ENCODE measurements around the gene ATP1B4. TPM values are rescaled to one million over a fixed set of nuclear protein-coding genes. Genes with fewer than 3 reads are reported as not detected.

The ATP1B4 gene
- total and polyA plus RNA-seq, 10 of the 15 experiments (the other 5 are each of a cell fraction or from before 2014, with no cell fraction given) = not detected

Other genes with a start within 250 kb of the ATP1B4 start
- gene RHOXF1, start 246.2 kb upstream of the ATP1B4 start, total RNA-seq (2014; rRNA removed) = not detected in 2 replicates
- not detected in 2 replicates for gene RHOXF1, start 246.2 kb upstream of the ATP1B4 start, total RNA-seq (2014; rRNA removed; fragmentation: Illumina TruSeq; extraction: Trizol)
- gene RHOXF1, start 246.2 kb upstream of the ATP1B4 start, total RNA-seq (2021) = not detected in 2 replicates
- gene RHOXF1, start 246.2 kb upstream of the ATP1B4 start, polyA plus RNA-seq (2011; rRNA removed) = 2.3 and 2.5 TPM in 2 replicates
- gene RHOXF1, start 246.2 kb upstream of the ATP1B4 start, polyA plus RNA-seq (2014; fragmentation: Illumina TruSeq; extraction: Trizol) = not detected in 2 replicates
- under 1 TPM in 1 of 2 experiments, not detected in 1; 0.10 TPM for gene RHOXF1, start 246.2 kb upstream of the ATP1B4 start, polyA plus RNA-seq (2014; fragmentation: Nextera tagmentation; extraction: Ambion mirVana)
- not detected in 2 replicates for gene RHOXF1, start 246.2 kb upstream of the ATP1B4 start, polyA plus RNA-seq (2014; rRNA removed)
- gene RHOXF1, start 246.2 kb upstream of the ATP1B4 start, polyA plus RNA-seq (2016; fragmentation: Nextera tagmentation; extraction: Ambion mirVana) = not detected
- not detected in 2 replicates for gene RHOXF2, start 203.5 kb upstream of the ATP1B4 start, total RNA-seq (2014; rRNA removed)
- not detected in 2 replicates for gene RHOXF2, start 203.5 kb upstream of the ATP1B4 start, total RNA-seq (2014; rRNA removed; fragmentation: Illumina TruSeq; extraction: Trizol)
- gene RHOXF2, start 203.5 kb upstream of the ATP1B4 start, total RNA-seq (2021) = 0.08 TPM in 1 of 2 replicates, not detected in the other
- 0.03 TPM in 1 of 2 replicates, not detected in the other for gene RHOXF2, start 203.5 kb upstream of the ATP1B4 start, polyA plus RNA-seq (2011; rRNA removed)
- not detected in 2 replicates for gene RHOXF2, start 203.5 kb upstream of the ATP1B4 start, polyA plus RNA-seq (2014; fragmentation: Illumina TruSeq; extraction: Trizol)
- under 1 TPM in 1 of 2 experiments, not detected in 1; 0.03 TPM for gene RHOXF2, start 203.5 kb upstream of the ATP1B4 start, polyA plus RNA-seq (2014; fragmentation: Nextera tagmentation; extraction: Ambion mirVana)
- not detected in 2 replicates for gene RHOXF2, start 203.5 kb upstream of the ATP1B4 start, polyA plus RNA-seq (2014; rRNA removed)
- not detected for gene RHOXF2, start 203.5 kb upstream of the ATP1B4 start, polyA plus RNA-seq (2016; fragmentation: Nextera tagmentation; extraction: Ambion mirVana)
- gene ZBTB33, start 111.3 kb upstream of the ATP1B4 start, total RNA-seq (2014; rRNA removed) = 14.1 and 17.7 TPM in 2 replicates
- 25.6 and 26.3 TPM in 2 replicates for gene ZBTB33, start 111.3 kb upstream of the ATP1B4 start, total RNA-seq (2014; rRNA removed; fragmentation: Illumina TruSeq; extraction: Trizol)
- 17.1 and 18.3 TPM in 2 replicates for gene ZBTB33, start 111.3 kb upstream of the ATP1B4 start, total RNA-seq (2021)
- gene ZBTB33, start 111.3 kb upstream of the ATP1B4 start, polyA plus RNA-seq (2011; rRNA removed) = 19.6 and 31.4 TPM in 2 replicates
- 23.3 and 29.3 TPM in 2 replicates for gene ZBTB33, start 111.3 kb upstream of the ATP1B4 start, polyA plus RNA-seq (2014; fragmentation: Illumina TruSeq; extraction: Trizol)
- gene ZBTB33, start 111.3 kb upstream of the ATP1B4 start, polyA plus RNA-seq (2014; fragmentation: Nextera tagmentation; extraction: Ambion mirVana) = 1 to 10 TPM; 5.2 to 5.4 TPM
- gene ZBTB33, start 111.3 kb upstream of the ATP1B4 start, polyA plus RNA-seq (2014; rRNA removed) = 9.3 and 11.3 TPM in 2 replicates
- gene ZBTB33, start 111.3 kb upstream of the ATP1B4 start, polyA plus RNA-seq (2016; fragmentation: Nextera tagmentation; extraction: Ambion mirVana) = 10 to 100 TPM; 21.3 to 23.6 TPM
- 0.90 and 1.3 TPM in 2 replicates for gene TMEM255A, start 50.6 kb upstream of the ATP1B4 start, total RNA-seq (2014; rRNA removed)
- gene TMEM255A, start 50.6 kb upstream of the ATP1B4 start, total RNA-seq (2014; rRNA removed; fragmentation: Illumina TruSeq; extraction: Trizol) = 1.3 and 1.4 TPM in 2 replicates
- gene TMEM255A, start 50.6 kb upstream of the ATP1B4 start, total RNA-seq (2021) = 1.5 and 1.6 TPM in 2 replicates
- 5.4 and 5.6 TPM in 2 replicates for gene TMEM255A, start 50.6 kb upstream of the ATP1B4 start, polyA plus RNA-seq (2011; rRNA removed)
- 2.6 TPM in 2 replicates for gene TMEM255A, start 50.6 kb upstream of the ATP1B4 start, polyA plus RNA-seq (2014; fragmentation: Illumina TruSeq; extraction: Trizol)
- 1 to 10 TPM in 1 of 2 experiments, under 1 TPM in 1; 0.98 to 1.0 TPM for gene TMEM255A, start 50.6 kb upstream of the ATP1B4 start, polyA plus RNA-seq (2014; fragmentation: Nextera tagmentation; extraction: Ambion mirVana)
- 0.91 and 1.5 TPM in 2 replicates for gene TMEM255A, start 50.6 kb upstream of the ATP1B4 start, polyA plus RNA-seq (2014; rRNA removed)
- 1 to 10 TPM; 1.2 to 1.4 TPM for gene TMEM255A, start 50.6 kb upstream of the ATP1B4 start, polyA plus RNA-seq (2016; fragmentation: Nextera tagmentation; extraction: Ambion mirVana)
- 23.6 and 25.5 TPM in 2 replicates for gene LAMP2, start 107.2 kb downstream of the ATP1B4 start, total RNA-seq (2014; rRNA removed)
- 27.1 and 32.0 TPM in 2 replicates for gene LAMP2, start 107.2 kb downstream of the ATP1B4 start, total RNA-seq (2014; rRNA removed; fragmentation: Illumina TruSeq; extraction: Trizol)
- gene LAMP2, start 107.2 kb downstream of the ATP1B4 start, total RNA-seq (2021) = 25.2 and 26.5 TPM in 2 replicates
- gene LAMP2, start 107.2 kb downstream of the ATP1B4 start, polyA plus RNA-seq (2011; rRNA removed) = 43.2 and 47.3 TPM in 2 replicates
- 36.9 and 41.4 TPM in 2 replicates for gene LAMP2, start 107.2 kb downstream of the ATP1B4 start, polyA plus RNA-seq (2014; fragmentation: Illumina TruSeq; extraction: Trizol)
- gene LAMP2, start 107.2 kb downstream of the ATP1B4 start, polyA plus RNA-seq (2014; fragmentation: Nextera tagmentation; extraction: Ambion mirVana) = 10 to 100 TPM; 21.0 to 27.5 TPM
- 16.3 and 23.1 TPM in 2 replicates for gene LAMP2, start 107.2 kb downstream of the ATP1B4 start, polyA plus RNA-seq (2014; rRNA removed)
- gene LAMP2, start 107.2 kb downstream of the ATP1B4 start, polyA plus RNA-seq (2016; fragmentation: Nextera tagmentation; extraction: Ambion mirVana) = 10 to 100 TPM; 43.5 to 48.1 TPM
- gene CUL4B, start 198.9 kb downstream of the ATP1B4 start, total RNA-seq (2014; rRNA removed) = 14.3 and 17.2 TPM in 2 replicates
- 26.3 and 28.0 TPM in 2 replicates for gene CUL4B, start 198.9 kb downstream of the ATP1B4 start, total RNA-seq (2014; rRNA removed; fragmentation: Illumina TruSeq; extraction: Trizol)
- 29.0 and 31.4 TPM in 2 replicates for gene CUL4B, start 198.9 kb downstream of the ATP1B4 start, total RNA-seq (2021)
- 37.3 and 59.3 TPM in 2 replicates for gene CUL4B, start 198.9 kb downstream of the ATP1B4 start, polyA plus RNA-seq (2011; rRNA removed)
- 28.6 and 38.4 TPM in 2 replicates for gene CUL4B, start 198.9 kb downstream of the ATP1B4 start, polyA plus RNA-seq (2014; fragmentation: Illumina TruSeq; extraction: Trizol)
- gene CUL4B, start 198.9 kb downstream of the ATP1B4 start, polyA plus RNA-seq (2014; fragmentation: Nextera tagmentation; extraction: Ambion mirVana) = 10 to 100 TPM; 11.0 to 12.1 TPM
- gene CUL4B, start 198.9 kb downstream of the ATP1B4 start, polyA plus RNA-seq (2014; rRNA removed) = 16.4 and 18.0 TPM in 2 replicates
- gene CUL4B, start 198.9 kb downstream of the ATP1B4 start, polyA plus RNA-seq (2016; fragmentation: Nextera tagmentation; extraction: Ambion mirVana) = 10 to 100 TPM; 23.7 to 25.2 TPM
- gene MCTS1, start 242.0 kb downstream of the ATP1B4 start, total RNA-seq (2014; rRNA removed) = 59.5 and 65.3 TPM in 2 replicates
- gene MCTS1, start 242.0 kb downstream of the ATP1B4 start, total RNA-seq (2014; rRNA removed; fragmentation: Illumina TruSeq; extraction: Trizol) = 95.5 and 99.6 TPM in 2 replicates
- 65.3 and 70.1 TPM in 2 replicates for gene MCTS1, start 242.0 kb downstream of the ATP1B4 start, total RNA-seq (2021)
- gene MCTS1, start 242.0 kb downstream of the ATP1B4 start, polyA plus RNA-seq (2011; rRNA removed) = 116 and 165 TPM in 2 replicates
- 114 and 141 TPM in 2 replicates for gene MCTS1, start 242.0 kb downstream of the ATP1B4 start, polyA plus RNA-seq (2014; fragmentation: Illumina TruSeq; extraction: Trizol)
- 100 to 1,000 TPM; 214 to 238 TPM for gene MCTS1, start 242.0 kb downstream of the ATP1B4 start, polyA plus RNA-seq (2014; fragmentation: Nextera tagmentation; extraction: Ambion mirVana)
- gene MCTS1, start 242.0 kb downstream of the ATP1B4 start, polyA plus RNA-seq (2014; rRNA removed) = 61.7 and 74.6 TPM in 2 replicates
- gene MCTS1, start 242.0 kb downstream of the ATP1B4 start, polyA plus RNA-seq (2016; fragmentation: Nextera tagmentation; extraction: Ambion mirVana) = 100 to 1,000 TPM; 215 TPM